DOHH2 (cell line): ENCODE results near the gene RPS6KL1.

Source experiments
- H3F3A ChIP-seq: fragments of 200-600 bp; sonication (generic), shearing (Covaris generic); 2 replicates; pipeline ENCODE4 v1.6.0; 2016; ENCODE audit warnings: antibody characterized with exemption, mild to moderate bottlenecking; ENCODE audit not compliant: control insufficient read depth, insufficient read depth
- H3K27ac ChIP-seq: fragments of 200-600 bp; sonication (generic); 2 replicates; pipeline ENCODE4 v1.5.1; 2014; ENCODE audit warnings: low read depth, mild to moderate bottlenecking, low read length, moderate library complexity
- H3K27me3 ChIP-seq: fragments of 200-600 bp; sonication (generic); 2 replicates; pipeline ENCODE4 v1.6.1; 2014; ENCODE audit warnings: mild to moderate bottlenecking, low read length, mixed read lengths; ENCODE audit not compliant: control insufficient read depth
- H3K36me3 ChIP-seq: fragments of 200-600 bp; sonication (generic); 2 replicates; pipeline ENCODE4 v1.6.1; 2014; ENCODE audit warnings: mild to moderate bottlenecking, low read length, moderate library complexity, mixed read lengths; ENCODE audit not compliant: control insufficient read depth
- H3K4me1 ChIP-seq: fragments of 200-600 bp; sonication (generic); 2 replicates; pipeline ENCODE4 v1.6.1; 2014; ENCODE audit warnings: mild to moderate bottlenecking, low read length, mixed read lengths; ENCODE audit not compliant: control insufficient read depth
- H3K4me2 ChIP-seq: fragments of 200-600 bp; sonication (generic); 2 replicates; pipeline ENCODE4 v1.6.0; 2014; ENCODE audit warnings: mild to moderate bottlenecking, low read length, moderate library complexity
- H3K4me3 ChIP-seq: fragments of 200-600 bp; sonication (generic); 2 replicates; pipeline ENCODE4 v1.5.1; 2014; ENCODE audit warnings: mild to moderate bottlenecking, low read length, mixed read lengths
- H3K79me2 ChIP-seq: fragments of 200-600 bp; sonication (generic); 2 replicates; pipeline ENCODE4 v1.6.1; 2014; ENCODE audit warnings: mild to moderate bottlenecking, low read length, mixed read lengths; ENCODE audit not compliant: control insufficient read depth
- H3K9me2 ChIP-seq: fragments of 200-600 bp; sonication (generic); replicated peaks from 2 replicates; pipeline ENCODE4 v1.6.1; 2014; ENCODE audit warnings: mild to moderate bottlenecking, low read length, mixed read lengths; ENCODE audit not compliant: control insufficient read depth
- H3K9me3 ChIP-seq: fragments of 200-600 bp; sonication (generic); 2 replicates; pipeline ENCODE4 v1.6.1; 2014; ENCODE audit warnings: antibody characterized with exemption, low read length, mixed read lengths; ENCODE audit not compliant: control insufficient read depth, insufficient read depth
- H4K20me1 ChIP-seq: fragments of 200-600 bp; sonication (generic); 2 replicates; pipeline ENCODE4 v1.6.0; 2014; ENCODE audit warnings: low read depth, mild to moderate bottlenecking, antibody characterized with exemption, low read length, moderate library complexity; ENCODE audit not compliant: control insufficient read depth, insufficient read depth
- CTCF ChIP-seq: fragments of 200-600 bp; sonication (generic); IDR thresholded peaks from one replicate; pipeline ENCODE4 v1.5.1; 2014; ENCODE audit warnings: antibody characterized with exemption, mild to moderate bottlenecking, low read depth, low read length; ENCODE audit not compliant: poor library complexity, severe bottlenecking
- EZH2phosphoT487 ChIP-seq: fragments of 200-600 bp; sonication (generic); IDR thresholded peaks from 2 replicates; pipeline ENCODE4 v1.6.1; 2017; ENCODE audit warnings: borderline replicate concordance, mild to moderate bottlenecking, antibody characterized with exemption, low read length, moderate library complexity, mixed read lengths

RPS6KL1 gene

GRCh38 chr14:74891870-74892269 lies 31.2 kb downstream of the RPS6KL1 start:
- no peak for TF ChIP-seq EZH2phosphoT487
- no peak for TF ChIP-seq CTCF
- H3K4me3 ChIP-seq: no peak overlapping the region
- H4K20me1 ChIP-seq: peaks cover 19% of the 10 kb centered on the region
- no peak overlapping the region for H3K4me2 ChIP-seq
- peaks cover 94% of the 10 kb centered on the region for H3K36me3 ChIP-seq
- H3K9me2 ChIP-seq: no peaks in the 10 kb centered on the region
- H3K4me1 ChIP-seq: peaks cover 35% of the 10 kb centered on the region
- H3F3A ChIP-seq: peaks cover 11% of the 10 kb centered on the region
- H3K9me3 ChIP-seq: no peaks in the 10 kb centered on the region
- H3K27me3 ChIP-seq: no peaks in the 10 kb centered on the region
- peaks cover 46% of the 10 kb centered on the region for H3K79me2 ChIP-seq
- H3K27ac ChIP-seq: no peak overlapping the region

DNA sequence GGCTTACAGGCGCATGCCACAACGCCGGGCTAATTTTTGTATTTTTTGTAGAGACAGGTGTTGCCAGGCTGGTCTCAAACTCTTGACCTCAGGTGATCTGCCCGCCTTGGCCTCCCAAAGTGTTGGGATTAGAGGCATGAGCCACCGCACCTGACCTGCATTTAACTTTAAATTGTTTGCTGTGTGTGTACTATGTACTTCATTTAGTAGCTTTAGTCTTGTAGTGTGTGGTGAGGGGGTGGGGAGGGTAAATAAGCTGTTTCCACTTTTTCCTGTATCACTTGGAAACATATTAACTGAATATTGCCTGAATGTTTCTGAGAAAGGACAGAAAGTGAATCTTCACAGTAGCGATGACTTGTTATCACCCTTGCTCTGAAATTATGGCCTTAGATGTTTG lies 32.8 kb downstream of the RPS6KL1 start:
- no peaks in the 10 kb centered on the region for H3K9me2 ChIP-seq
- H3K79me2 ChIP-seq: peaks cover 61% of the 10 kb centered on the region
- peaks cover 11% of the 10 kb centered on the region for H3F3A ChIP-seq
- H3K27me3 ChIP-seq: no peaks in the 10 kb centered on the region
- no peak overlapping the region for H3K4me3 ChIP-seq
- H3K27ac ChIP-seq: no peak overlapping the region
- TF ChIP-seq EZH2phosphoT487 (no peak), CTCF (no peak)
- H3K36me3 ChIP-seq: peaks cover 91% of the 10 kb centered on the region
- H4K20me1 ChIP-seq: peaks cover 32% of the 10 kb centered on the region
- H3K9me3 ChIP-seq: no peaks in the 10 kb centered on the region
- H3K4me1 ChIP-seq: peaks cover 41% of the 10 kb centered on the region
- no peak overlapping the region for H3K4me2 ChIP-seq

DNA sequence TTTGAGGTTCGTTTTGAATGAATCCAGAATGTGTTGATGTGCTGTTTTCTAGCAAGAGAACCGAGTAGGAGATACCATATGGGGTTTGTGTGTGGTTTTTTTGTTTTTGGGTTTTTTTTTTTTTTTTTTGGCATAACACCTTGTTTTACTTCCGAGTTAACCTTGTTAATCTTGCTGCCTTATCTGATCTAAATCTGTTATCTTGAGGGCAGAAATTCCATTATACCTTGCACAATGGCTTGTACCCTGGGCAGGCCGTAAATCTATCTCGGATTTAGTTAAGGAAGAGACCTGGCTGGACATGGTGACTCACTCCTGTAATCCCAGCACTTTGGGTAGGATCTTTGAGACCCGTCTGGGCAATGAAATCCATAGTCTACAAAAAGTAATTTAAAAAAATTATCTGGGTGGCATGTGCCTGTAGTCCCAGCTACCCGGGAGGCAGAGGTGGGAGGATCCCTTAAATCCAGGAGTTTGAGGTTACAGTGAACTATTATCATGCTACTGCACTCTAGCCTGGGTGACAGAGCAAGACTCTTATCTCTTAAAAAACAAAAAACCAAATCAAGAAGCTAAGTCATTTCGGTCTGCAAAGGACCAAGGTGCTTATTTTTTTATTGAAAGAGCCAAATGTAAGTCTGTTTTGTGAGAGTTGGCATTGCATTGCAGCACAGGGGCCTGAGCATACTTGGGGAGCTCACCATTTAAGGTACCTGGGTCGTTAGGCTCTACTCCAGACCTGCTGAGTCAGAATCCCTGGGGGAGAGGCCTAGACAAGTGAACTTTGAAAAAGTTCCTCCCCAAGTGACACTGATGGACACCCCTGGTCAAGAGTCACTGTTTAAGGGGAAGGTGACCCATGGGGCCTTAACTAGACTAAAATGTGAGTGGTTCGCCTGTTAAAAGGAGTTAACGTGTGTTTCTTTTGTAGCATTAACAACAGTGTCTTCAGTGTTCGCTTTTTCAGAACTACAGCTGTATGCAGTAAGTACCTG lies 34.6 kb downstream of the RPS6KL1 start:
- Histone ChIP-seq H3F3A (peaks cover 11% of the 10 kb centered on the region; the same call in 1 of the 2 replicates), H3K4me3 (no peak overlapping the region), H3K27ac (no peak overlapping the region), H3K9me2 (no peaks in the 10 kb centered on the region), H3K9me3 (no peaks in the 10 kb centered on the region), H3K27me3 (no peaks in the 10 kb centered on the region), H3K4me2 (no peak overlapping the region), H3K4me1 (peaks cover 52% of the 10 kb centered on the region), H4K20me1 (peaks cover 40% of the 10 kb centered on the region), H3K79me2 (peaks cover 71% of the 10 kb centered on the region), H3K36me3 (peaks cover 91% of the 10 kb centered on the region)
- TF ChIP-seq EZH2phosphoT487: no peak
- no peak for TF ChIP-seq CTCF
